HG02759 (cell line): ENCODE data around the gene COPA.

Source experiments
- ATAC-seq: cut with Tn5 transposase; IDR thresholded peaks from one replicate; pipeline ENCODE4 v1.9.1; 2021; ENCODE audit warnings: mild to moderate bottlenecking, moderate library complexity; ENCODE audit not compliant: unreplicated experiment

COPA gene

DNA sequence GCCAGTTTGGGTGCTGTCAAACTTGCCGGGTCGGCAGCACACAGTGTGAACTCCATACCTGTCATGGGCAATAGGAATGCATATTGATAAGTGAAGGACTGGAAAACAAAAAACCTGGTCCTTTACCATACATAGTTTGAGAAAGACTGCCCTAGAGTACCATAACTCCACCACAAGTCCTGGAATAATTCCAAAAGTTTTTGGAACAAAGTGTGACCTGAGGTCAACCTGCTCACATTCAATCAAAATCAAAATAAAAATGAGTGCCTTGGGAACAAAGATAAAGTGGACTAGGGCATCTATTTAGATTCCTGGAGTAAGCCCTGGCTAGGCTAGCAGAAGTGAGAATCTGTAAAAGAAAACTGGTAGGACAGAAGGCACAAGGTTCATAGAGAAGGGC, 65.7 kb downstream of the COPA start:
- no peak for ATAC-seq

DNA sequence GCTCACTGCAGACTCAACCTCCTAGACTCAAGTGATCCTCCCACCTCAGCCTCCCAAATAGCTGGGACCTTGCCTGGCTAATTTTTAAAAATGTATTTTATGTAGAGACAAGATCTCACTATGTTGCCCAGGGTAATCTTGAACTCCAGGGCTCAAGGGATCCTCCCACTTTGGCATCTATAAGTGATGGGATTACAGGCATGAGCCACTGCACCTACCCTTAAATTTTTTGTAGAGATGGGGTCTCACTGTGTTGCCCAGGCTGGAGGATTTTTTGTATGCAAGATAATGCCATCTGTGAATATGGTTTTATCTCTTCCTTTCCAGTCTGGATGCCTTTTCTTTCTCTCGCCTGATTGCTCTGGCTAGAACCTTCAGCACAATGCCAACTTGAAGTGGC, 72.0 kb downstream of the COPA start:
- ATAC-seq = no peak

DNA sequence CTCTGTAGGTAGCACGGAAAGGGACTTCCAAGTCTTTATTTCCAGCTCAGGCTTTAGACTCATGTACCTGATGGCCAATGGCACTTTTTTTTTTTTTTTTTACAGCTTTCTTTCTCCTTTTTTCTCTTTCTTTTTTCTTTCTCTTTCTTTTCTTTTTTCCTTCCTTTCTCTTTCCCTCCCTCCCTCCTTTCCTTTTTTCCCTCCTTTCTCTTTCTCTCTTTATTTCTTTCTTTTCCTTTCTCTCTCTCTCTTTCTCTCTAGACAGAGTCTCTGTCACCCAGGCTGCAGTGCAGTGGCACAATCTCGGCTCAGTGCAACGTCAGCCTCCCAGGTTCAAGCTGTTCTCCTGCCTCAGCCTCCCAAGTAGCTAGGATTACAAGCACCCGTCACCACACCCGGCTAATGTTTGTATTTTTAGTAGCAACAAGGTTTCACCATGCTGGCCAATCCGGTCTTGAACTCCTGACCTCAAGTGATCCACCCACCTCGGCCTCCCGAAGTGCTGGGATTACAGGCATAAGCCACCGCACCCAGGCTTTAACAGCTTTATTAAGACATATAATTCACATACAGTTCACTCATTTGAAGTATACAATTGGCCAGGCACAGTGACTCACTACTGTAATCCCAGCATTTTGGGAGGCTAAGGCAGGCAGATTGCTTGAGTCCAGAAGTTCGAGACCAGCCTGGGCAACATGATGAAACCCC, 75.6 kb downstream of the COPA start:
- ATAC-seq = no peak

DNA sequence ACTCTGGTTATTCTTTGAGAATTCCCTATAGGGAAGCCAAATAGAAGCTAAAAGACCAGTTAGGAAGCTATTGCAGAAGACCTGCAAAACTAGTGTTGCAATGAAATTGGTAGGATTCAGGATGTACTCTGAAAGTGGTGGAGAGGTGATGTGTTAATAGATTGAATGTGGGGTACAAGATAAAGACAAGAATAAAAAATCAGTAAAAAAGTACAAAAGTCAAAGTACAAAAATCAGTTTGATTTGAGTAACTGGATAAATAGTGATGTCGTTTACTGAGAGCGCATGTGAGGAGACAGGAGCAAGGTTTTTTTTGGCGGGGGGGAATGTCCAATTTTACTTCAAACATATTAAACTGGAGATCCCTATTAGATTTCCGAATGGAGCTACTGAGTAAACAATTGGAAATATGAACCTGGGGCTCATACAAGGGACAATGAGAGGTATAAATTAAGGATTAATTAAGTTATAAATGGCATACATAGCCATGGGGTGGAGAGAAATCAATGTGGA, 78.2 kb downstream of the COPA start:
- ATAC-seq = no peak

DNA sequence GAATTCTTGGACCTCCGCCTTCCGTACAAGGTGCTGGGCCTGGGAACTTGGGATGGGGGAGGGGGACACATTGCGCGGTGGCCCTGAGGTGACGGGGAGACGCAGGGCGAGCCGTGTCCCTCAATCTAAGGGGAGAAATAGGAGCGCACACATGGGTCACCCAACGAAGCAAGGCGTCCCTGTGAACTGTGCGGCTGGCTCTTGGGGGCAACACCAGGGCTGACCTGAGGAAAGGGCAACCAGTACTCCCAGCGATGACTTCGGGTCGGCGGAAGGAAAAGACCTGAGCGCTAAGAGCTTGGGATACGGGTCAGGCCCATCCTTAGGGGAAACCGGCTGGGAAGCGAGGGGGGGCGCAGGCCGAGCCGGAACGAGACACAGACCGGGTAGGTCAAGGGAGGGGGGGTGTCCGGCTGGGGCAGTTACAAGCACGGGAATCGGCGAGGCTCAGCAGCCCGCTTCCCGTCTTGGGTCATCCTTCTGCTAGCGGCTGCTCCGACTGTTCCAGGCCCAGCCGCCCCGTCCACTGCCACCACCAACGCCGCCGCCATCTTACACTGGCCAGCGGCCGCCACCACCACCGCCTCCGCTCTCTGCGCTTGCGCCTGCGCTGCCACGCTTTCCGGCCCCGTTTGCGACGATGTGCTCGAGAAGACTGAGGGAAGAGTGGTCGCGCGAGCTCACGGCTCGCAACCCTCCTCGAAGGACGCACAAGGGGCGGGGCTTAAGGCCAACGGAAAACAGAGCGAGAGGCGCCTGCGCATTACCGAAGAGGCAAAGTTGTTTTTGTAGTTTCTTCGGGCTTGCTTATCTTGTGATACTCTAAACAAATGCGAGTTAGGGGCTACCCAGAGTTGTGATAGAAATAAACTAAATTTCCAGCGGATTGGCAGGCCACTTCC, 80.9 kb downstream of the COPA start, which contains the start of gene DCAF8:
DCAF8 (minus strand) TSS at position 657 of the 902 bp plus-strand sequence. CDS start 18,541 bp downstream, outside the sequence.
- ATAC-seq = peak; percentile 88

DNA sequence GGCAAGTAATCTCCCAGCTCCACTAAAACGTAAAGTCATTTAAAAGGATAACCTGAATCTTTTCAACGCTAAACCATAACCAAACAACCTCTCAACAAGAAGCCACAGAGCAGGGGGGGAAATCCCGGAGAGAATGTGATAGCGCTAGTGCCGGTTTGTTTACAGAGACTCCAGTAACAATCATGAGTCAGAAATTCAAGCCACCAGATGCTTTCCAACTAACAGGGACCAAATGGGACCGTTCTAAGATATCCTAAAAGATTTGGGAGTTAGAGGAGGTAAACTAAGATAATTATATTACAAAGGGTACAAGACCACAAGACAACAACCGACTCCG, 81.5 kb downstream of the COPA start:
- peak; percentile 26 for ATAC-seq

DNA sequence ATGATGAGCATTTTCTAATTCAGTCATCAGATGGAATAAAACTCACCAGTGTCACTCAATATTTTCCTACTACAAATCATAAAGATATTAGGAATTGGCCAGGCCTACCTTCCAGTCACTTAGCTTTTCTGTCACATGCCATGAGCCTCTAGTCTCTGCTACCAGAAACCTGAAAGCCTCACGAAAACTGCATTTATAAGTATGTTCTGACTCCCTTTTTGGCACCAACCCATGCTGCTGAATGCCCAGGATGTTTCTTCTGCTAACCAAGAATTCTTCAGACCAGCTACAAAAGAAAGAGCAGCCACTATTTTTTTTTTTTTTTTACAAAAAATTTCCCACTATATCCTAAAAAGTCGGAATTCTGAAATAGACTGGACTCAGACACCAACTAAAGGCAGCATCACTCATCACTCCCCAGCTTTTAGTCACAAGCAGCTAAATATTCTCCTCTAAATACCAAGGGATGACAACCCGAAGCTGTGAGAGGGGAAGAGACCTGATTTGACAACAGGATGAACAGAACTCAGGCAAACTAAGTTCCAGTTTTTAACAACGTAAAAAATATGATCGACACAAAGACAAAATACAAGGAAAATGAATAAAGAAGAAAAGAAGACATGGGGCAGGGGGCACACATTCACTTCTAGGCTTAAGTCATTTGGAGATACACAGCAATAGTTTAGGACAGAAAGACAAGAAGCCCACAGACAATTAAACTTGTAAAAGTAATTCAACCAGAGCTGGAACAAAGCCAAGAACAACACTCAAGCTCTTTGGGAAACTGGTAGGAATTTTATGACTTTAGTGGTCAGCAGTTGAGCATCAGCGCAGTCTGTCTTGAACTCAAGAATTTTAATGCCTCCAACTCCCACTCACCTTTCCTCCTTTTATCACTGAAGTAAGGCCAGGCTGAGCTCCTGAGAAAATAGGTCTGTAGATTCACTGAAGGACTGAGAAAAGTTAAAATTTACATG, 82.4 kb downstream of the COPA start:
- no peak for ATAC-seq

DNA sequence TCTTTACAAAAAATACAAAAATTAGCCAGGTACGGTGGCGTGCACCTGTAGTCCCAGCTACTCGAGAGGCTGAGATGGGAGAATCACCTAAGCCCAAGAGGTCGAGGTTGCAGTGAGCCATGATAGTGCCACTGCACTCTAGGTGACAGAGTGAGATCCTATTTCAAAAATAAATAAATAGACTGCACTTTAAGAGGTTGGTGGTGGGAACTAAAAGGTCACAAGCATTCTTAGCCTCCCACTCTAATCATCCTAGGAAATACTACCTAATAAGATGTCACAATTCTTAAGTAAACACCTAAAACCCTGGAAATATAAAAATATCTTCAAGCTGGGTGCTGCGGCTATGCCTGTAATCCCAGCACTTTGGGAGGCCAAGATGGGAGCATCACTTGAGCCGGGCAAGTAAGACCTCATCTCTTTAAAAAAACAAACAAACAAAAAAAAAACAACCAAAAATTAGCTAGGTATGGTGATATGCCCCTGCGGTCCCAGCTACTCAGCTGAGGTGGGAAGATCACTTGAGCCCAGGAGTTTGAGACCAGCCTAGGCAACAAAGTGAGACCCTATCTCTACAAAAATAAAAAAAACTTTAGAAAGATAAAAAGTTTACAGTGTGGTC, 84.8 kb downstream of the COPA start:
- no peak for ATAC-seq

DNA sequence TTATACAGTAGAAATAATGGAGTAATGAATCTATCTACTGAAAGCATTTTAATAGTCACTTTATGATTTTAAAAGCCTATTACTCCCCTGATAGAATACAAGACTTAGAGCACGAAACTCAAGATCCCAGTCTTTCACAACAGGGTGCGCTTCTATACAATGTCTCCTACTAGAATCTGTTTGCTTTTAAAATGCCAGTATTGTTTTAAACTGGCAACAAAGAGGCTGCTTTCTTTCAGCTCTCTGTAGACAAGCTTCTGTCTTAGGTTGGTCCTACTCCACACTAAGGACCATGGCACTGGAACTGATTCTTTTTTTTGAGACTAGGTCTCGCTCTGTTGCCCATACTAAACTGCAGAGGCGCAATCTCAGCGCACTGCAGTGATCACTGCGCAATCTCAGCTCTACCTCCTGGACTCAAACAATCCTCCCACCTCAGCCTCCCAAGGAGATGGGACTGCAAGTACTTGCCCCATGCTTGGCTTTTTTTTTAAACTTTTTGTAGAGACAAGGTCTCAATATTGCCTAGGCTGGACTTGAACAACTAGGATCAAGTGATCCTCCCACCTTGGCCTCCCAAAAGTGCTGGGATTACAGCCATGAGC, 85.5 kb downstream of the COPA start:
- no peak for ATAC-seq

DNA sequence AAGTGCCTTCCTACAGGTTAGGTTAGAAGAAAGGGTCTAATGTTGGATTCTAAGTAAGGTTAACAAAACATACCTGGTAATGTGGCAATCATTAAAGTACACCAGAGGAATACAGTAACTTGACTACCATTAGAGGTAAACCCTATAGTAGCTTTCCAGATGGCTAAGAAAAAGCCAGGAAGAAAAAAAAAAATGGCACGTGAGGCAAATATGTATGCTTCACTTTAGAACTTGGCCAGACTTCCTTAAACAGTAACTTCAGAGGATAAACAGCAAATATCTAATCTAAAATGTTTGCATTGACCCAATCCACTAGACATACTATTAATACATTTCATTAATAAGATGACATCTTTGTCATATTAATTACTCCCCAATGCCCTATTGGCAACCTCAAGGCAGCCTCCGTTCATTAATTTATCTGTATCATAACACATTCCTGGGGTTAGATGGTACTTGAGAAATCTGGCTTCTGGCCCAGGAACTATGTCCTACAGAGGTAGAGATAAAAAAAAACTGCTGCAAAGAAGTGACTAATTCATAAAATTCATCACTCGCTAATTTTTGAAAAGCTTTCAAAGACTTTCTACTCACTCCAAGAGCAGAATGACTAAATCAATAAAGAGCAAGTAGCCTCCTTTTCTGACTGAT, 86.5 kb downstream of the COPA start:
- no peak for ATAC-seq

DNA sequence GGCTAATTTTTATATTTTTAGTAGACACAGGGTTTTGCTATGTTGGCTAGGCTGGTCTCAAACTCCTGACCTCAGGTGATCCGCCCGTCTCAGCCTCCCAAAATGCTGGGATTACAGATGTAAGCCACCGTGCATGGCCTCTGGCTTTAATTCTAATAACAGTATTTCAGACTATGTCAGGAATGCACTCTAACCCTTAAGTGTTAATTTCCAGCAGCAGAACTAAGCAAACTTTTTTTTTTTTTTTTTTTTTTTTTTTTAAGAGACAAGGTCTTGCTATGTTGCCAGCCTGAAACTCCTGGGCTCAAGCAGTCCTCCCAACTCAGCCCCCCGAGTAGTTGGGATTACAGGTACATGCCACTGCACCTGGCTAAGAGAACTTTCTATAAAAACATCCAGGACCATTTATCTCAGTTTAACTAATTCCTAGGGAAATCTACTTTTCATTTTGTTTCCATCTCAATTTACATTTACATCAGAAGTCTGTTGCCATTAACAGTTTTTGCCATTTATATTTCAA, 87.2 kb downstream of the COPA start:
- no peak for ATAC-seq

DNA sequence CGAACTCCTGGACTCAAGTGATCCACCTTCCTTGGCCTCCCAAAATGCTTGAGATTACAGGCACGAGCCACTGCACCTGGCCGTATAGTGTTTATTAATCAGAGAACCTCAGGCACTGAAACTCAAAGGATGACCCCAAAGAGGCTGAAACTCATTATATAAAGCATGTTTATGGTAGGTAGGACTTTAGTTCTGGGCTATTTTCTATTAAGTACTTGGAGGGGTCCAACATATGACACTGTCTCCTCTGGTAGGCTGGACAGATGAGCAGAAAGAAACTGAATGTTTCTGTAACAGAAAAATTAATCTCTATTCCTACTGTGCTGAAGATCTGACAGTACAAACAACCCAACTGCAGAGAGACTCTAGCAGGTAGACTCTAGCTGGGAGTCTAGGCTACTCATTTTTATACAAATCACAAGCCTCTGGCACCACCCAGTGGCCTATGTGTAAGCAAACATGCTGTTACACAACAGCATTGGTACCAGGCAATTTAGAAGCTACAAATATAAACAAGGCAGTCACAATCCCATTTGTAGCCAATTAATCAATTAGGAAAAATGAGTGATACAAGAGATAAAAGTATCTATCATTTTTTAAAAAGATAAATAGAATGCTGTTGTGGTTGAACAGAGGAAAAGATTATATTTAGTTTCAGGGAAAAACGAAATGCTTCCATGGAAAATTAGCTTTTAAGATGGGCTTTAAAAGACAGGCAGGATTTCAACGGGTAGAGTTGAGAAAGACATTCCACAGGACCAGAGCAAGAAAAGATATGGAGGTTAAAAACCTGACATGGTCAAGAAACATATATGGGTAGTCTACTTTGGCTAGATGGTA, 91.1 kb downstream of the COPA start:
- peak; percentile 78 for ATAC-seq

DNA sequence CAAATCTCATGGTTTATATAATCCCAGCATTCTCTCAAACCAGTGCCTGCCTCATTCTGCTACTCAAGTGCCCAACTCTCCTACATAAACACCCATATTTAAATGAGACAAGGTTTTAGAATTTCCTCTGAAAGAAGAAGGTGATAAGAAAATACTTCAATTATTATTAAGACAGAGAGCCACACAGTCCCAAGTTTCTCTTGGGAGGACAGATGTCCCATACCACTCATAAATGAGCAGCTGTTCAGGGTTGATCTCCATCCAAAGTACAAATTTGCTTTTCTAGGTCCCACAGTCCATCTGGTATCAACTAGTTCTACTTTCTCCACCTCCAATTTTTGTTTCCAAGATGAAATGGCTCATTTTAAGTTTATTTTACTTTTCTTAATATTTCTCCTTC, 92.0 kb downstream of the COPA start:
- ATAC-seq = no peak

DNA sequence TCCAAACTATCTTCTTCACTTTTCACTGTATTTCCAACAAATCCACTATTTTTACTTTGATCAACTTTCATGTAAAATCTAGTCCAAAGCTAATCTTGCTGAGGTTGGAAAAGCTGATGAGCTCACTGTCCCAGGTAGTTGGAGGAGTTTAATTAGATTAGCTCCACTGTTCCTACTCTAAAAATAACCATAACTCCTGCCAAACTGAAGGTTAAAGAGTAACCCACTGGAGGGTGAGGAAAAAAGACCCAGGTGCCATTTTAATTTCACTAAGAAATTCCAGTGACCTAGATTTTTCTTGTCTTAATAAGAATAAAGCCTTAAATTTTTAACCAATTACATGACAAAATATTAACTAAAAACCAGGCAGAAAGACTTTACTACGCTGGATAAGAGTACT, 96.0 kb downstream of the COPA start:
- no peak for ATAC-seq

DNA sequence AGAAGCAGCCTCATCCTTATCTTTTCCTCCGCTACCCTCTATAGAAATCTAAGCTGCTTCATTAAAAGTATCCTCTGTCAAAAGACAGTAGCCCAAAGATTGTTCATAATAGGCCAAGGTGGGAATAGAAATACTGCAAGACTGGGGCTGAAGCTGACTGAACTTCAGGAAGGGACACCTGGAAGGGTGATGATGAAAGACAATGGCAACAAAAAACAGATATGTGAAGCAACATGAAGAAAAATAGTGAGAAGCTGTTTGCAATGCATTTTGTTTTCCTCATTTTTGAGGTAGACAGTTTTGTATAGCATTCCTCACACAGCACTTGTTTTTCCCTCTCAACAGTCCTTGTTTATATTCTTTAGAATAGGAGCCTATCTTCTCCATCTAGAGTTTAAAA, 97.6 kb downstream of the COPA start:
- ATAC-seq = no peak

DNA sequence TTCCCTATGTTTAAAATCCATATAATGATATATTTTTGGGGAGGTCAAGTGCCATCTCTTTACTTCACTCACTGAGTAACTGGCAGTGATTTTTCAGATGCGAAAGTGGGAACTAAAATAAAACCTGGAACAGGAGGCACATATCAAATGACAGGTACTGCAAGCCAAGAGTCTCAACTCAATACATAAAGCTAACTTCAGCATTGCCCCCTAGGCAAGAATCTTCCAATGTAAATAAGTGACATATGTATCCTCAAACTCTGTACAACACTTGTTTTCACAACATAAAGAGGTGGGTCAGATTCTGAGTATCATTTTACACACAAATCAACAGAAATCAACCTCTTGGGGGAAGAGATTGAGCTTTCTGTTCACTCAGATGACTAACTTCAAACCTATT, 98.8 kb downstream of the COPA start:
- ATAC-seq = no peak

DNA sequence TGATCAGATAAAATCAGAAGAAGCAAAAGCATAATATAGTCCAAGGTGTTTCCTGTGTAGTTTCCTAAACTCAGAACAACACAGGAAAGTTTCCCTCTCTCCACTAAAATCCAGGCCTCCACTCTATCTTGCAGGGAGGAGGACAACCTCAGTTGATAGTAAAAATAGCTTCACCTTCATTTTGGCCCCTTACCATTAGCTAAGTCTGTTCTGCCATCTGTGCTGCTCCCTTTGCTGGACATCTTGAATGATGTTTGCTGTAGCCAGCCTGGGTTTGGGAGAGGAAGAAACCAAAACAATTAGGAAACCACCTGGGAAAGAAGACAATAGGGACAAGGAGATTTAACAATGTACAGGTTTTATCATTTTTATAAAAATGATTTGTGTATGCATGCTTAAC, 99.3 kb downstream of the COPA start:
- no peak for ATAC-seq

DNA sequence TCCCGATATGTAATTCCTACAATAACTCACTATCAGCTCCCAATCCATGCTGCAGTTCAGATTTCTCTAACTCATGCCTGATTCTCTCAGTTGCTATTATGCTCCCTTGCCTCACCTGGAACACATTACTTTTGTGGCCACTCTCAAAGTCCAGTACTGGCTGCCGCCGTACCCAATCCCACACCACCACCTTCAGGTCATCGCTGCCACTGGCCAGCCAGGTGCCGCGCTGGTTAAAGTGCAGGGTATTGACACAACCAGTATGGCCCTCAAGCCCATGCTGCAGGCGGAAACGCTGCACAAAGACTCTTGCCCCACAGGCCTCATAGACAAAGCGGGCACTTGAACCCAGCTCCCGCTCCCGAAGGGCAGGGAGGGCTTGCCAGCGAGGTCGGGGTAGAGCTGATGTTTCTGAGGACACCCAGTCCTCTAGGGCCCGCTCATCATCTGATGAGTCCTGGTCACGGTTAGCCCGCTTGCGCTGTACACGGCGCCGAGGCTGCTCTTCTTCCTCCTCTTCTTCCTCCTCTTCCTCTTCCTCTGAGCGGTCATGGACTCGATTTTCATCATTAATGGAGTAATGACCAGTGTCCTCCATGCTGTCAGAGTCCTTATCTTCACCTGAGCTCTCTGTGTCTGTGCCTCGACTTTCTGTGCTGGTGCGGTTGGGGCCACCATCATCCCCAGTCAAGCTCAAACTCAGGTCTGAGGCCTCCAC, 103.3 kb downstream of the COPA start:
- no peak for ATAC-seq
